Smooth muscle cell (in vitro differentiated cells): Measurements from ENCODE around the gene SLC49A3. TPM values are rescaled to one million over a fixed set of nuclear protein-coding genes. Genes with fewer than 3 reads are reported as not detected.

Experiments used
- DNase-seq: peaks from one replicate; lab custom pipeline; 2025; ENCODE audit not compliant: unreplicated experiment; lab: John Stamatoyannopoulos, UW
- H2AFZ ChIP-seq: fragments of 200-600 bp; sonication (generic); 2 replicates; pipeline ENCODE4 v1.6.0; 2016; ENCODE audit warnings: antibody characterized with exemption, low read depth, mild to moderate bottlenecking
- H3F3A ChIP-seq: fragments of 200-600 bp; sonication (generic); 2 replicates; pipeline ENCODE4 v1.6.0; 2017; ENCODE audit warnings: antibody characterized with exemption, low read depth
- H3K27ac ChIP-seq: fragments of 200-600 bp; sonication (generic); 2 replicates; pipeline ENCODE4 v1.5.1; 2016; ENCODE audit warnings: low read depth, mild to moderate bottlenecking
- H3K27me3 ChIP-seq: fragments of 200-600 bp; sonication (generic); 2 replicates; pipeline ENCODE4 v1.6.1; 2016; ENCODE audit warnings: low read depth, mild to moderate bottlenecking
- H3K36me3 ChIP-seq: fragments of 200-600 bp; sonication (generic); 2 replicates; pipeline ENCODE4 v1.5.1; 2016; ENCODE audit warnings: low read depth
- H3K4me1 ChIP-seq: fragments of 200-600 bp; sonication (generic); 2 replicates; pipeline ENCODE4 v1.5.1; 2016; ENCODE audit warnings: low read depth
- H3K4me2 ChIP-seq: fragments of 200-600 bp; sonication (generic); 2 replicates; pipeline ENCODE4 v1.6.0; 2016; ENCODE audit warnings: mild to moderate bottlenecking
- H3K4me3 ChIP-seq: fragments of 200-600 bp; sonication (generic); 2 replicates; pipeline ENCODE4 v1.5.1; 2016; ENCODE audit warnings: mild to moderate bottlenecking
- H3K79me2 ChIP-seq: fragments of 200-600 bp; sonication (generic); 2 replicates; pipeline ENCODE4 v1.6.0; 2016; ENCODE audit warnings: low read depth, mild to moderate bottlenecking
- H3K9ac ChIP-seq: fragments of 200-600 bp; sonication (generic); 2 replicates; pipeline ENCODE4 v1.6.0; 2016; ENCODE audit warnings: low read depth
- H3K9me3 ChIP-seq: fragments of 200-600 bp; sonication (generic); replicated peaks from 2 replicates; pipeline ENCODE4 v1.5.1; 2016; ENCODE audit warnings: low read depth
- H4K20me1 ChIP-seq: fragments of 200-600 bp; sonication (generic); 2 replicates; pipeline ENCODE4 v1.6.0; 2016; ENCODE audit warnings: low read depth
- CTCF ChIP-seq: fragments of 200-600 bp; sonication (generic); IDR thresholded peaks from 2 replicates; pipeline ENCODE4 v1.5.1; 2017; ENCODE audit warnings: borderline replicate concordance, mild to moderate bottlenecking, antibody characterized with exemption; ENCODE audit not compliant: insufficient read depth, poor library complexity, severe bottlenecking
- WGBS: methylation state at CpG from one replicate; pipeline ENCODE4 v1.1.7; 2016; ENCODE audit warnings: low lambda C conversion rate; 5-methylcytosine and 5-hydroxymethylcytosine counted together
- polyA plus RNA-seq: library from polyadenylated mRNA; unstranded; fragments of >200 nt; fragmentation: Nextera tagmentation; extraction: Ambion mirVana; gene quantifications from 2 replicates; pipeline ENCODE4 v1.2.1, GENCODE V29; 2016
- total RNA-seq: library from RNA; depleted of rRNA; stranded (reverse); fragments of >200 nt; gene quantifications from 2 replicates; pipeline ENCODE4 v1.2.3, GENCODE V29; 2014

SLC49A3 gene
- total and polyA plus RNA-seq, 2 experiments from 2014 or later = 26.4 to 40.2 TPM

GRCh38 chr4:657834-658667, 30.9 kb downstream of the SLC49A3 start:
- Histone ChIP-seq H3K36me3 (no peaks in the 10 kb centered on the region), H3K9ac (no peak overlapping the region), H2AFZ (no peak overlapping the region), H3K4me1 (peaks cover 1% of the 10 kb centered on the region), H4K20me1 (no peaks in the 10 kb centered on the region), H3K79me2 (no peaks in the 10 kb centered on the region), H3K27ac (no peak overlapping the region), H3F3A (no peaks in the 10 kb centered on the region), H3K4me3 (no peak overlapping the region), H3K4me2 (no peak overlapping the region), H3K27me3 (no peaks in the 10 kb centered on the region), H3K9me3 (no peaks in the 10 kb centered on the region)
- WGBS = 91% methylated on average over 22 of the region's 27 CpGs
- no peak for DNase-seq
- no peak for TF ChIP-seq CTCF

- H3K9ac ChIP-seq = no peak overlapping the region
- no peaks in the 10 kb centered on the region for H3K27me3 ChIP-seq
- H4K20me1 ChIP-seq = no peaks in the 10 kb centered on the region
- no peaks in the 10 kb centered on the region for H3F3A ChIP-seq
- no peak for DNase-seq
- no peak overlapping the region for H3K27ac ChIP-seq
- H3K4me3 ChIP-seq = no peak overlapping the region
- H2AFZ ChIP-seq = no peak overlapping the region
- no peaks in the 10 kb centered on the region for H3K4me1 ChIP-seq
- H3K36me3 ChIP-seq = no peaks in the 10 kb centered on the region
- no peak overlapping the region for H3K4me2 ChIP-seq
- TF ChIP-seq CTCF = no peak
- H3K79me2 ChIP-seq = no peaks in the 10 kb centered on the region
- 95% methylated on average over 17 of the region's 23 CpGs for WGBS
- H3K9me3 ChIP-seq = no peaks in the 10 kb centered on the region
Measured at GRCh38 chr4:657338-657833, 31.6 kb downstream of the SLC49A3 start.

- Histone ChIP-seq H3K9ac (no peak overlapping the region), H4K20me1 (no peaks in the 10 kb centered on the region), H3K27ac (no peak overlapping the region), H3K4me2 (no peak overlapping the region), H2AFZ (no peak overlapping the region), H3K4me1 (no peaks in the 10 kb centered on the region), H3K4me3 (no peak overlapping the region), H3K9me3 (no peaks in the 10 kb centered on the region), H3K36me3 (no peaks in the 10 kb centered on the region), H3K79me2 (no peaks in the 10 kb centered on the region), H3K27me3 (no peaks in the 10 kb centered on the region), H3F3A (no peaks in the 10 kb centered on the region)
- DNase-seq = no peak
- WGBS = 85% methylated on average over 39 of the region's 58 CpGs
- TF ChIP-seq CTCF = no peak
Measured at GRCh38 chr4:656436-657337, 32.3 kb downstream of the SLC49A3 start.
